ENCODE data around the gene INPP5A.

INPP5A gene

DNA sequence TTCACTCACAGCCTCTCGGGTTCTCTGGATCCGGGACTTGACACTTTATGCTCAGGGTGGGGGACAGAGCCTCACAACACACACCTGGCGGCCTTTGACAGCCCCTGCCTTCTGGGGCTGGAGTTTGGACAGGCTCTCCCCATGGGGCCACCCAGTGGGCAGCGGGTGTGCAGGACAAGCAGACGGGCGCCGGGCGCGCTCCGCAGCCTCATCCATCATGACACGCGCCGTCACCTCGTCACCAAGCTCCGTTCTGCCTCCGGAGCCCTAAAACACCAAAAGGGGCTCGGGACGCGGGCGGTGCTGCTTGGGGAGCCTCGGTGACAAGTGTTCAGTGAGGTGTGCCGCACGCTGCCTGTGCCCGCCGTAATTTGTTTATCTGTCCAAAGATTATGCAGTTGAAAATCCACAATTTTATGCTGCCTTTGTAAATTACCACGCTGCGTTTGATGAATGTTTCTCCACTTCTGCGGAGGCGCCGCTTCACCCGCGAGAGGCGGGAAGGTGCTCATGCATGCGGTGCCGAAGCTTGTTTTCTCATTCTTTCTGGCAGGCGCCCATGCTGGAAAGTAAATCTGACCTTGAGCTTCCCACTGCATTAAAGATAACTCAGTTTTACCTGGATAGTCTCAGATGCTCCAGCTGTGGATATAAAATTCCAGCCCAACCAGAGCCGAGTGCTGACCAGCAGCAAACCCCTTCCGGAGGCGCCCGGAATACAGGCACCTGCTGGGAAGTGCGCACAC, 242.1 kb downstream of the INPP5A start:
- Histone ChIP-seq H3K4me1 (ENCODE audit: control insufficient read depth, insufficient read depth, low read length) (no peaks in the 10 kb centered on the region), H3K27me3 (ENCODE audit: control insufficient read depth, insufficient read depth, low read length) (no peaks in the 10 kb centered on the region), H3K9ac (ENCODE audit: low read length) (no peak overlapping the region), H3K27ac (ENCODE audit: low read depth, low read length) (no peak overlapping the region), H3K4me3 (ENCODE audit: low read length) (no peak overlapping the region), H3K36me3 (ENCODE audit: control insufficient read depth, insufficient read depth, low read length) (peaks cover 19% of the 10 kb centered on the region)

DNA sequence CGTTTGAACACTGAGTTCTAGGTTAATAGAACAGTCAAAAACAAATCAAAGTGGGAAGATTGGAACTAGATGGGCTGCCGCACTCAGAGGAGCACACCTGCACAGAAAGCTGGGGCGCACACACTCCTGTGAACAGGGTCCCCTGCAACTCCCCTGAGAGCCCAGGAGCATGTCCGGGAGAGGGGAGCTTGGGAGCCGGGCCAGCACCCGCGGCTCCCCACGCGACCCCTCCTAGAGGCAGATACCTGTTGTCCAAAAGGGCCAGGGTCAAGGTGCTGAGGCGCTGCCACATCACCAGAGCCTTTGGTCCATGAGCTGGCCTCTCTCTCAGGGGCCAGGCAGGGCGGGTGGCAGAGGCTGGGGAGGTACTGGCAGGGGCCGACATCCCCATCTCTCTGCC, 242.8 kb downstream of the INPP5A start:
- no peak overlapping the region for H3K4me3 ChIP-seq (ENCODE audit: low read length)
- H3K27me3 ChIP-seq (ENCODE audit: control insufficient read depth, insufficient read depth, low read length): no peaks in the 10 kb centered on the region
- no peak overlapping the region for H3K27ac ChIP-seq (ENCODE audit: low read depth, low read length)
- H3K9ac ChIP-seq (ENCODE audit: low read length): no peak overlapping the region
- H3K4me1 ChIP-seq (ENCODE audit: control insufficient read depth, insufficient read depth, low read length): no peaks in the 10 kb centered on the region
- peaks cover 19% of the 10 kb centered on the region for H3K36me3 ChIP-seq (ENCODE audit: control insufficient read depth, insufficient read depth, low read length)

- no peaks in the 10 kb centered on the region for H3K27me3 ChIP-seq (ENCODE audit: control insufficient read depth, insufficient read depth, low read length)
- no peak overlapping the region for H3K27ac ChIP-seq (ENCODE audit: low read depth, low read length)
- H3K4me3 ChIP-seq (ENCODE audit: low read length): no peak overlapping the region
- H3K9ac ChIP-seq (ENCODE audit: low read length): no peak overlapping the region
- H3K4me1 ChIP-seq (ENCODE audit: control insufficient read depth, insufficient read depth, low read length): no peaks in the 10 kb centered on the region
- H3K36me3 ChIP-seq (ENCODE audit: control insufficient read depth, insufficient read depth, low read length): peaks cover 19% of the 10 kb centered on the region
Measured at GRCh38 chr10:132781556-132781955, 244.0 kb downstream of the INPP5A start.

DNA sequence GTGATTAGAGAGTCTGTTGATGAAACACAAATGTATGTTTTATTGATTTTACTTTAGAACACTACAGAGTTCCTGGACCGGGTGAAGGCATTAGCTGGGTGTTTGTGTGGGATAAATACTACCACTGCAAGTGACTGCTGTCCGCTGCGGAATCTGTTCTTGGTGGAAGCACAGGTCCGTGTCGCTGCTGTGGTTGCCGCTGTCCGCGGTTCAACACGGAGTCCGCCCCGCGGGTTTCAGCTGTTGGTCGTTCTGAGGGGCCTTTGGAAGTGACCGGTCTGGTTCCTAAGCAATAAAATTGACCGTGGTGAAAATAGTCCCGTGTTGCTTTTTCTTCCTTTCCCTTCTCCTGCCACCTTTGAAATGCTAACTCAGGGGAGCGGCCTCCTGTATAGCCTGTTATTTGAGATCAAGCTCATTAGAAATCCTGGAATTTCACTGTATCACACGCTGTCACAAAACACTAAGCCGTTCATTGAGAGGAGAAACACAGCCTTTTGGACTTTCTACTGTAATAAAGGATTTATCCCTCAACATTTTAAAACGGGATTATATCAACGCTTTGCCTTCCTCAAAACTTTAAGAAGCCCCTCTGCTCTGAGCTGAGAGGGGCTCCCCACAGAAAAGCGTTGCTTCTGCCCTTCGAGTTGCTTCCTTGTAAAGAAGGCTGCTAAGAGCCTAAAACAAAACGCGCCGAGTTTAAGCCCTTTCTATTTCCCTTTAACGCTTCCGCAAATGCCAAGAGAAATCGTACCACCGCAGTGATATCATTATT, 245.8 kb downstream of the INPP5A start:
- H3K4me1 ChIP-seq (ENCODE audit: control insufficient read depth, insufficient read depth, low read length): no peaks in the 10 kb centered on the region
- no peak overlapping the region for H3K4me3 ChIP-seq (ENCODE audit: low read length)
- H3K36me3 ChIP-seq (ENCODE audit: control insufficient read depth, insufficient read depth, low read length): peaks cover 17% of the 10 kb centered on the region
- peaks cover 5% of the 10 kb centered on the region for H3K27me3 ChIP-seq (ENCODE audit: control insufficient read depth, insufficient read depth, low read length)
- H3K27ac ChIP-seq (ENCODE audit: low read depth, low read length): no peak overlapping the region
- no peak overlapping the region for H3K9ac ChIP-seq (ENCODE audit: low read length)

DNA sequence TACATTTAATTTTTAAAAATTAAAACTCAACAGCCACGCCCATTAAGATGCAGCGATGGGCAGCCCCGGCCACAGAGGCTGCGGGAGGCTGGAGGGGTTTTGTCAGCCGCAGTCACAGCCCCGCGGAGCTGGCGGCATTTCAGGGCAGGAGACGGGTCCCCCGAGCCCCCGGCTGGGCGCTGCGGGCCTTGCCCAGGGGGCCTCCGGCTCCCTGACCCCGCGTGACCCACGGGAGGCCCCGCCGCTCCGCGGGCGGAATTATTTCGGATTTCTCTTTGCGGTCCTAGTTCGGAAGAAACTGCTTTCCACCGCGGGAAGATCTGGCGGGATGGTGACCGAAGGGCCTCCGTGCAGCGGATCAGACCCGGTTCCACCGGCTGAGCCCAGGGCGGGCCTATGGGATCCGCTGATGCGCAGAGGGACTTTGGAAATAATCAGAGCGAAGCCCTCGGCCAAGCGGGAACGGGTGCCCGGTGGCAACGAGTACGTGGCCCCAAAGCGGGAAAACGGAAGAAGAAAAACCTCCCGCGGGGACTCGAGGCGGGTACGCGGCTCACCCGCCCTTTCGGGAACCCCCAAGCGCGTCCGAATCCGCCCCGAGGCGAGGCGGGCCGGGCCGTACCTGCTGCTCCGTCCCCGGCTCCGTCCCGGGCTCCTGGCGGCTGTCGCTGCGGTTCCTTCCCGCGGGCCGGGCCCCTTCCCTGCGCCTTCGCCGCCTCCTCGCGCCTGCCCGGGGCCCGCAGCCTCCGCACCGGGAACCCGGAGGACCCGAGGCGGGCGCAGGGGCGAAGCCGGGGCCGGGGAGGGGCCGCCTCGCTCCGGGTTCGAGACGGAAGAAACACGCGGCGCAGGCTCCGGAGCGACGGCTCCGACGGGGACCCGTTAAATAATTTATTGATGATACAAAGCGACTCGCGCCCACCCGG, 246.6 kb downstream of the INPP5A start:
- Histone ChIP-seq H3K36me3 (ENCODE audit: control insufficient read depth, insufficient read depth, low read length) (peaks cover 13% of the 10 kb centered on the region), H3K4me3 (ENCODE audit: low read length) (no peak overlapping the region), H3K4me1 (ENCODE audit: control insufficient read depth, insufficient read depth, low read length) (no peaks in the 10 kb centered on the region), H3K27ac (ENCODE audit: low read depth, low read length) (no peak overlapping the region), H3K9ac (ENCODE audit: low read length) (no peak overlapping the region), H3K27me3 (ENCODE audit: control insufficient read depth, insufficient read depth, low read length) (peaks cover 9% of the 10 kb centered on the region)

DNA sequence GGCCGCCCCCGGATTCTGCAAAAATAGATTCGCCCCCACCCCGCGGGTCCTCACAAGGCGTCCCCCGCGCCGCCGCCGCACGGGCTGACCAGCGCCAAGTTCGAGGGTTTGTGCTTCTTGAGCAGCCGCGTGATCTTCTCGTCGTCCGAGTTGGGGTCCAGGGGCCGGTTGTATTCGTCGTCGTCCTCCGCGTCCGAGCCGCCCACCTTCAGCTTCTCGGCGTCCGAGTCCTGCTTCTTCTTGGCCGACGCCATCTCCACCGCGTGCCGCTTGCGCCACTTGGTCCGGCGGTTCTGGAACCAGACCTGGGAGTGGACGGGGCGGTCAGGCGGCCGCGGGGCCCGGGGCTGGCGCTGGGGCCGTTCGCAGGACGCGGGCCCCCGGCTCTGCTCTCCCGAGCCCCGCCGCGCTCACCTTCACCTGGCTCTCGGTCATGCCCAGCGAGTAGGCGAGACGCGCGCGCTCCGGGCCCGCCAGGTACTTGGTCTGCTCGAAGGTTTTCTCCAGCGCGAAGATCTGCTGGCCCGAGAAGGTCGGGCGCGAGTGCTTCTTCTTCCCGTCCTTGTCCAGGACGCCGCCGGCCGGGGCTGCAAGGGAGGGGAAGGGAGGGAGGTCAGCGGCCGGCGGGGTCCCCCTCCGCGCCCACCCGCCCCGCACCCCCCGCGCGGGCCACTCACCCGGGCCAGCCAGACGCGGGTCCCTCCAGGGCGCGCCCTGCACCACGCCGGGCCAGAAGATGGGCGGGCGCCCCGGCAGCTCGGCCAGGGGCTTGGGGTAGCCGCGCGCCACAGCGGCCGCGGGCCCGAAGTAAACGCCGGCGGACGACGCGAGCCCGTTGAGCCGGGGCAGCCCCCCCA, 247.5 kb downstream of the INPP5A start:
- no peak overlapping the region for H3K4me3 ChIP-seq (ENCODE audit: low read length)
- no peak overlapping the region for H3K9ac ChIP-seq (ENCODE audit: low read length)
- no peak overlapping the region for H3K27ac ChIP-seq (ENCODE audit: low read depth, low read length)
- peaks cover 13% of the 10 kb centered on the region for H3K36me3 ChIP-seq (ENCODE audit: control insufficient read depth, insufficient read depth, low read length)
- H3K4me1 ChIP-seq (ENCODE audit: control insufficient read depth, insufficient read depth, low read length): no peaks in the 10 kb centered on the region
- H3K27me3 ChIP-seq (ENCODE audit: control insufficient read depth, insufficient read depth, low read length): peaks cover 9% of the 10 kb centered on the region

DNA sequence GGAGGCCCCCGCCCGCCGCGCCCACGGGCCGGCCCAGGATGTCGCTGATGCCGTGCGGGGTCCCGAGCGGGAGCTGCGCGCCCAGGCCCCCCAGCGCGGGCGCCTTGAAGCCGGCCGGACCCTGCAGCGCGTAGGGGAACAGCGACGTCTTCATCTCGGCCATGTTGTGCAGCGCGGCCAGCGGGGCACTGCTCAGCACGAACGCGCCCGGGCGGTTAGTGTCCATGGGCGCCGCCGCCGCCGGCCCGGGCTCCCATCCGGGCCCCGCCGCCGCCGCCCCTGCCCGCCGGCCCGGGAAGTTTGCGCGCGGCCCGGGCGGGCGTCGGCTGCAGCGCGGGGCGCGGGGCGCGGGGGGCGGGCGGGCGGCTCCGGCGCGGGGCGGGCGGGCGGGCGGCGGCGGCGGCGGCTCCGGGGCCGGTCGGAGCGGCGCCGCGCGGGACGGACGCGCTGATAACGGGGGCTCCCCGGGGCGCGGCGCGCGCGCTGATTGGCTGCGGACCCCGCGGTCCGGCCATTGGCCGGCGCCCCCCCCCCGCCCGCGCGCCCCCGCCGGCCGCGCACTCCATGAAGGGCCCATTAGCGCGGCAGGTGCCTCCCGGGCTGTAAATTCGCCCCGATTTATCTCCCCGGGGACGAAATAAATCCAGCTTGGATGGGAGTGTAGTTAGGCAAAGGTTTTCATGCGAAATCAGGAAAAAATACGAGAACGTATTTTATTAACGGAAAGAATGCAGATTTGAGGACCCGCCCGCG, 248.3 kb downstream of the INPP5A start, which contains the start of gene NKX6-2:
NKX6-2 (minus strand) TSS at position 425 of the 753 bp plus-strand sequence; CDS start at position 226, 199 bp downstream.
- no peak within 1 kb of the TSS for H3K27ac ChIP-seq (ENCODE audit: low read depth, low read length)
- H3K36me3 ChIP-seq (ENCODE audit: control insufficient read depth, insufficient read depth, low read length): peaks cover 13% of the 10 kb centered on the region
- H3K4me1 ChIP-seq (ENCODE audit: control insufficient read depth, insufficient read depth, low read length): no peaks in the 10 kb centered on the region
- H3K4me3 ChIP-seq (ENCODE audit: low read length): peak within 1 kb of the TSS; percentile 4
- H3K27me3 ChIP-seq (ENCODE audit: control insufficient read depth, insufficient read depth, low read length): peaks cover 9% of the 10 kb centered on the region
- H3K9ac ChIP-seq (ENCODE audit: low read length): no peak within 1 kb of the TSS

GRCh38 chr10:132786476-132786883, 248.9 kb downstream of the INPP5A start:
- H3K27me3 ChIP-seq (ENCODE audit: control insufficient read depth, insufficient read depth, low read length): peaks cover 9% of the 10 kb centered on the region
- no peak overlapping the region for H3K9ac ChIP-seq (ENCODE audit: low read length)
- peaks cover 10% of the 10 kb centered on the region for H3K36me3 ChIP-seq (ENCODE audit: control insufficient read depth, insufficient read depth, low read length)
- H3K27ac ChIP-seq (ENCODE audit: low read depth, low read length): no peak overlapping the region
- H3K4me1 ChIP-seq (ENCODE audit: control insufficient read depth, insufficient read depth, low read length): no peaks in the 10 kb centered on the region
- H3K4me3 ChIP-seq (ENCODE audit: low read length): peak overlapping the region; percentile 4

DNA sequence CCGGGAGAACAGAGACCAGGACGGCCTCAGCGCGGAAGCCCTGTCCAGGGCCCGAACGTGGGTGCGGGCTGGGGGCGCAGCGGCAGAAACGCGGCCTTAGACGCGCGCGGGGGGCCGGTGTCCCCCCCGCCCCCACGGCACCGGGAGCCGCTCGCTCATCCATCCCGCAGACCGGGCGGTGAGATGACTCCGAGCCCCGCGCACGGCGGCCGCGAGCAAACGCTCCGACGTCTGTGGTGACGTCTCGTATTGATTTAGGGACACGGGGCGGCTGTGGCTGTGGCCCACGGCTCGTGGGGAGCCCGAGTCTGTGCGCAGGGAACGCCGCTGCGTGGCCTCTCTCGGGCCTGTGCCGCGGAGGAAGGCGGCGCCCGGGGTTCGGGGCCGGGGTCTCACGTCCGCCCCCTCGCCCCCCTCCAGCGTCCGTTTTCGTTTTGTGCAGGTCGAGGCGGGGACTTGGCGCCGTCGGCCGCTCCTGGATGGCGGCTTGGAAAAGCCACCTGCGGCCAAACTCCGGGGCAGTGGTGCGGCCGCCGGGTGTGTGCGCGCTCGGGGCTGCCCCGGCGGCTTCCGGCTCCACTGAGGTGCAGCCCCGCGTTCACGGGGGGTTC, 249.4 kb downstream of the INPP5A start:
- H3K27me3 ChIP-seq (ENCODE audit: control insufficient read depth, insufficient read depth, low read length): peaks cover 9% of the 10 kb centered on the region
- no peak overlapping the region for H3K4me3 ChIP-seq (ENCODE audit: low read length)

GRCh38 chr10:132787495-132788179, 250.1 kb downstream of the INPP5A start:
- H3K4me3 ChIP-seq (ENCODE audit: low read length): no peak overlapping the region
- H3K9ac ChIP-seq (ENCODE audit: low read length): no peak overlapping the region
- H3K36me3 ChIP-seq (ENCODE audit: control insufficient read depth, insufficient read depth, low read length): peaks cover 3% of the 10 kb centered on the region
- H3K4me1 ChIP-seq (ENCODE audit: control insufficient read depth, insufficient read depth, low read length): no peaks in the 10 kb centered on the region
- no peak overlapping the region for H3K27ac ChIP-seq (ENCODE audit: low read depth, low read length)
- H3K27me3 ChIP-seq (ENCODE audit: control insufficient read depth, insufficient read depth, low read length): peaks cover 9% of the 10 kb centered on the region

More for the DNA sequence above, 249.4 kb downstream of the INPP5A start:
- peaks cover 5% of the 10 kb centered on the region for H3K36me3 ChIP-seq (ENCODE audit: control insufficient read depth, insufficient read depth, low read length)
- H3K4me1 ChIP-seq (ENCODE audit: control insufficient read depth, insufficient read depth, low read length): no peaks in the 10 kb centered on the region
- H3K9ac ChIP-seq (ENCODE audit: low read length): no peak overlapping the region
- no peak overlapping the region for H3K27ac ChIP-seq (ENCODE audit: low read depth, low read length)

Measured in rectal smooth muscle tissue (tissue), 1 donor.